ENCODE data around the gene UVSSA.

The UVSSA gene

DNA sequence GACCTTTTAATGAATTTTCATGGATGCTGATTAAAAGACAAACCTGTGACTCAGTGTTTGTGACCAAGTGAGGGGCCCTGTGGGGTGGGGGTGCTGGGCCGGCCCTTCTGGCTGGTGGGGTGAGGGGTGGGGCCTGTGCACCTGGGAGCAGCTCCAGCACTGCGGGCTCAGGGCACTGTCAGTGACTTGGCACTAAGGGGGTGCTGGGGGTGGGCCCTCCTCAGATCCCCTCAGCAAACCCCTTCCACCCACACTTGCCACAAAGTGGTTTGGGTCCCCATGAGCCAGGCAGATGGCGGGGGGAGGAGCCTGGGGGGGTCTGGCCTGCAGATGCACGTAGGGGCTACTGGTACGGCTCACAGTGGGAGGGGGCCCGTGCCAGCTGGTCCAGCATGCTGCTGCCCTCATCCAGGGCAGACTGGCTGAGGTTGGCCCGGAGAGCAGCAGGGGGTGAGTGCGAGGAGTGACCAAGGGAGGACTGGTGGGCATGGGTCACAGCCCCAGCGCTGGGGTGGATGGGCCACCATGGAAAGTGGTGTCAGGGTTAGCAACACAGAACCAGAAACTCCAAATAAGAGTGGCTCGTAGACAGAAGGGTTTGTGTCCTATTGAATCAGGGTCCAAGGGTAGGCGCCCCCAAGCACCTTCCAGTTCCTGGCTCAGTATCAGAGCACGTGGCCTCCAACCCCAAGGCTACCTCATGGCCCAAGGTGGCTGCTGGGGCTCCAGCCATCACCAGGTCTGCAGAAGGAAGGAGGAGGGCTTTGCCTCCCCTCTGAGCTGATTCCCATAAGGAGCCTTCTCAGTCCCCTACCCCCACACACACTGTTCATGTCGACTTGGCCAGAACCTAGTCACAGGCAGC is 49.2 kb downstream of the UVSSA start:
- DNase-seq (ENCODE audit: low read depth in 2 of 2), result no peak

DNA sequence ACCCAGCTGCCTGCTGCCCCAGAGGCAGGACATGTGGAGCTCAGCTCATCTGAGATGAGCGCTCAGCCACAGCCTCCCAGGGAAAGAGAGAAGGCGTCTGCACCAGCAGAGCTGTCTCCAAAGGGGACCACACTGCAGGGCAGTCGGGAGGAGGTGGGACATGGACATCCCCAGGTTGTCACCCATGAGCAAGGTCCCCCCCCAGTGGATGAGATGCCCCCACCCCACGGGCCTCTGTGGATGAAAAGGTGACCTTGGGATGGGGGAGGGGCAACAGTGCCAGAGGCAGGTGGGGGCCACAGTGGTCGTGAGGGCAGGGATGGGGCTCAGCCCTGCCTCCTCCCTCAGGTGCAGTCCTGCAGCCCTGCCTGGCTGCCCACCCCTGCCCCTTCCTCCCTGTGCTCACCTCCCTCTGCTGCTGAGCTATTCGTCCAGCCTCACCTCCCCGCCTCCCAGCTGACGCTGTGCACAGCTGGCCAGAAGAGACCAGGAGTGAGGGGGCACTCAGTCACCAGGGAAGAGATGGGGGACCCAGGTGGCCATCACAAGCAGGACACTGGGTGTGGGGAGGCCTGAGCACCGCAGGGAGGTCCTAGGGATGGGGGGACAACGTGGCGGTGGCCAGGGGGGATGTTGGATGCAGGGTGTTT is 49.9 kb downstream of the UVSSA start:
- no peak for DNase-seq (ENCODE audit: low read depth in 2 of 2)

DNA sequence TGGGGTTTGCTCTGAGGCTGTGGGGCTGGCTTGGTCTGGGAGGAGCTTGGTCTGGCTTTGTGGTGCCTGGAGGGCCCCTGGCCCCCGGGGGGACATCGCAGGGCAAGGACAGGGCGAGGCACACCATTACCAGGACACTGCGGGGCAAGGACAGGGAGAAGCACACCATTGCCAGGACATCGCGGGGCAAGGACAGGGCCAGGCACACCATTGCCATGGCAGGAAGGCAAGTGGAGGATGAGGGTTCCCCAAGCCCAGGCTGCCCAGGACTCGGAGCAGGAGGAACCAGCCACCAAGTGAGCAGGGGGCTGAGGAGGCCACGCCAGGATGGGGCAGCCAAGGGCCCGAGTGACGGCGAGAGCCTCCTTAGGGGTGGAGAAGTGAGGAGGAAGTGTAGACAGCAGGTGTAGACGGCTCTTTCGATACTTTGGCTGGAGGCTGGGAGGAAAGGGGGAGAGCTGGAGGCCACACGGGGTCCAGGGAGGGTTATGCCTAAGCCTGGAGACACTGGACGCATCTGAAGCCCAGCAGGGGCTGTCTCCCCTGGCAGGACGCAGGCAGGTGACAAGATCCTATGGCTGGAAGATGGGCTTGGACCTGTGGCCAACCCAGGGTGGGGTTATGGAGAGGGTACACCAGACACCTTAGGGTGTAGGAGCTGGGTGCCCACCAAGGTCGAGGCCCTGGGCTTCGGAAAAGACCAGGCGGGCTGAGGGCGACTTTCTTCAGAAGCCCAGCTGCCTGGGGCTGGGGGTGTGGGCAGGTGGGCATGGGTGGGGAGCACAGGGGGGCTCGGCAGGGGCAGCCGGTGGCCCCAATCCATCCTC is 51.9 kb downstream of the UVSSA start:
- no peak for DNase-seq (ENCODE audit: low read depth in 2 of 2)

DNA sequence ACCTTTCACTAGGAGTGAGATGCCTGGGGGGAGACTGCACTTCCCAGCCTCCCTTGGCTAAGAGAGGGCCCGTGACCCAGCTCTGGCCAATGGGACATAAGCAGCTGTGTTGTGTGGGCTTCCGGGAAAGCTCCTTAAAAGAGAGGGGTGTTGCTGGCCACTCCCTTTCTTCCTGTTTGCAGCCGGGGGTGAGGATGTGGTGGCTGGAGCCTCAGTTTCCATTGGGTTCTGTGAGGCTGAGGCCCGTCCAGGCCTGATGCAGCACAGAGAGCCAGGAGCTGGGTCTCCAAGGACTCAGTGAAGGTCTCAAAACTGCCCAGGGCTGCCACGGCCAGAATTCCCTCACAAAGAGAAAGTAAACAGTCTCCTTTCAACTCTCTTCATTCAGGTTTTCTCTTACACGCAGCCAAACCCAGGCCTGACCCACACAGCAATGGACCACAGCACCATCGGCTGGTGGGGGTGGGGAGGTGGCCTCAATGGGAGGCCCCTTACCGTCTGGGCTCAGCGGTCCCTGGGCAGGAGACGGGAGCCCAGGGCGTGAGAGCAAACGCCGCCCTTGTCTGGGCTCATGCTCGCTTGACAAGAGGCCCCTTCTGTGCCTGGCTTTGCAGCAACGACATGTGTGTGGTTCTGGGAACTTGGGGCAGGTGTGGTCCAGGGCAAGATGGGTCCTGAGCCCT is 52.6 kb downstream of the UVSSA start:
- DNase-seq (ENCODE audit: low read depth in 2 of 2), result no peak

DNA sequence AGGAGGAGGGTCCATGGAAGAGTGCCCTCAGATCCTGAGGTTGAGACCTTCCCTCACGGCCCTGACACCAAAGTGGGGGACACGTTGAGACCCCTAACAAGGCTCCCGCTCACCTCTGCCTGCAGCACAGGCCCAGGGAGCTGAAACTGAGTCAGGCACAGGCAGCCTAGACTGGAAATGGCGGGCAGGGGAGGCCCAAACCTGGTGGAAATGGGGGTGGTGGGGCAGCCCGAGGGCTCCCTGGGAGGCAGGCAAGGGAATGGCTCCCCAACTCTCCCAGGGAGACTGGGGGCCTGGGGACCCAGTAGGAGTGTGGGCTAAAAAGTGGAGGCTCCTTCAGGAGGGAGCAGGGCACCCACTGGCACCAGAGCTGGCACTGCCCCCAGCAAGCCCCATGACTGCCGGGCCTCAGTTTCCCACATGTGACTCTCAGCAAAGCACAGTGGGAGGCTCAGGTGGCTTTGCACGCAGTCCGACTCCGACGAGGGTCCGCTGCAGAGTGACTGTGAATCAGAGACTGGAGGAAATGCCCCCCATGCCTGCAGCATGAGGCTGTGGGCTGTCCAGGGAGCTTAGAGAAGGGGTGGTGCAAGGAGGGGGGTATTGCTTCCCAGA is 53.3 kb downstream of the UVSSA start:
- no peak for DNase-seq (ENCODE audit: low read depth in 2 of 2)

DNA sequence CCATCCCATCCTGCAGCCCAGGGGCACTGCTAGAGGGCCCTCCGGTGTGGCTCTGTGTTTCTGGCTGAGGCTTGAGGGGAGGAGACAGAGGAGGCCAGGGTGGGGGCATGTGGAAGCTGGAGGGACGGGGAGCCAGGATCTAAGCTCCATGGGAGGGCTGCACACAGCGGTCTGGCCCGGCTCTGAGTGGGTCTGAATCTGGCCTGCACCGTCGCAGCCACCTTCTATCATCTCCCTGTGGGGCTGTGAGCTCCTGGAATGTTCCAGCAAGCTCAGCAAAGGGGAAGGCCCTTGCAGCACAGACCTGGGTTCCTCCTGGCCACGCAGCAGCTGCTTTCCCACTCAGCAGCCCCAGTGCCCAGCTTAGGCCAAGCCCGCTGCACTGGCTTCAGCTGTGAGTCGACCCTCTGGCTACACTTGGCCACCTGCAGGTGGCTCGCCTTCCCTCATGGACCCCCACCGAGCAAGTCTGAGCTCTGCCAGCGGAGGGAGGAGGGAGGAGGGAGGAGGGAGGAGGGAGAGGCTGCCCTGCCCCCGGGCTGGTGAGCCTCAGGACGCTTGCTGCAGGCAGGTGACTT is 53.9 kb downstream of the UVSSA start:
- no peak for DNase-seq (ENCODE audit: low read depth in 2 of 2)

DNA sequence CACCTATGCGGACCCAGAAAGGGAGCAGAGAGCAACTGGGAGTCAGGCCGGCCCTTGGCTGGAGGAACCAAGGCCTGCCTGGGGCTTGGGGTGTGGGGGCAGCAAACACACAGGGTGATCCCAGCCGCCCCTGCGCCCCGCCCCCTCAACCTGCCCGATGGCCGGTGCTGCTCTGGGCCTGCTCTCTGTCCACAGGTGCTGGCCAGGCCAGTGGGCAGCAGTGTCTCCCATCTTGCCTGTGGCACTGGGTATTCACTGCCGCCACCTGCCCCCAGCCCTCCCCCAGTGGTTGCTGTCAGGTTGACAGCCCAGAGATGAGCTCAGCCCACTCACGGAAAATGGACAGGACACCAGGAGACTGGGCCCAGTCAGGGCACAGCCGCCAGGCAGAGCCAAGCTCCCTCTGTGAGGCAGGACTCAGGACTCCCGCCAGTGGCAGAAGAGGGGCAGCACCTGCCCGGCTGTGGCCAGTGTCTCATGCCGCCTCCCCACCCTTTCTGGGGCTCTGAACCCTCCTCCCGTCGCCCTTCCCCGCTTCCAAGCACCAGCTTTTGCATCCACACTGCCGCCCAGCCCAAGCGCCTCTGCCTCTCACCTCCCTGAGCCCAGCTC is 54.5 kb downstream of the UVSSA start:
- DNase-seq (ENCODE audit: low read depth in 2 of 2), result no peak

DNA sequence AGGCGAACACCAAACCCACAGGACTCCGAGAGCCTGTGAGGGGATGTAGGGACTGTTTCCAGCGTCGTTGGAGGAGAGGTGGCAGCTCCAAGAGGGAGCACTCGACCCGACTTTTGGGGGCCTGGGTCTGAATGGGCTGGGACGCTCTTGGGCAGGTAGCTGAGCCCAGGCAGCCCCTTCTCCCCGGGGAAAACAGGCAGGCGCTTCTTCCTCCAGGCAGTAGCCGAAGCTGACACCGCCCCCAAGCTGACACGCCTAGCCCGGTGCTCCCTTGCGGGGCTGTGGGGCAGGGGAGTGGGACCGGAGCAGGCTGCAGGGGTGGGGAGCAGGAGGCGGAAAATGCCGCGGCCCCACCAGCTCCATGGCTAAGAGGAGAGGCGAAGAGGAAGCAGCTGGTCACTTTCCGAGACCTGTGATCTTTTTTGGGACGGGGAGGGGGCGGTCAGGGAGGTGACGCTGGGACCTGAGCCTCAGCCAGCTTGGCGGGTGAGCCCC is 55.1 kb downstream of the UVSSA start:
- DNase-seq (ENCODE audit: low read depth in 2 of 2), result no peak

DNA sequence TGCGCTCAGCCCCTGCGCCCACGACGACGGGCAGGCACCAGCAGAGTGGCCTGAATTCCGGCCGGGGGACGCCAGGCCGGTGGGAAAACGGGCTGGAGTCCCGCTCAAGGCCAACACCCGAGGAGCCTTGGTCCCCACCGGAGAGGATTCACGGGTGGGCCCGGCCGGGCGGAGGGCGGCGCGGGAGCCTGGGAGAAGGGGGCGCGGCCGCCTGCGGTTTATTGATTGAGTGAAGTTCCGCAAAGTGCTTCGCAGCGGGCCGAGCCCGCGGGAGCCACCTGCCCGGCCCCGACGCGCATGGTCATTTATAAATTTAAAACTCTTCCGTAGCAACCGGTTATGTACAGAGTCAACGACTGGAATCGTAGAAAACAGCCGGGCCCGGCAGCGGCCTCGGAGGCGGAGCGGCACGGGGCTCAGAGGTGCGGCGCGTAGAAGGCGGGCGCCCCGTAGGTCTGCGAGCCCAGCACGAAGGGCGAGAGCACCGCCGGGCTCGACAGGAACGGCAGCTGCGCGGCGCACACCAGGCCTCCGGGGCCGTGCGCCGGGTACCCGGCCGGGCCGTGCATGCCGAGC is 55.6 kb downstream of the UVSSA start:
- no peak for DNase-seq (ENCODE audit: low read depth in 2 of 2)

DNA sequence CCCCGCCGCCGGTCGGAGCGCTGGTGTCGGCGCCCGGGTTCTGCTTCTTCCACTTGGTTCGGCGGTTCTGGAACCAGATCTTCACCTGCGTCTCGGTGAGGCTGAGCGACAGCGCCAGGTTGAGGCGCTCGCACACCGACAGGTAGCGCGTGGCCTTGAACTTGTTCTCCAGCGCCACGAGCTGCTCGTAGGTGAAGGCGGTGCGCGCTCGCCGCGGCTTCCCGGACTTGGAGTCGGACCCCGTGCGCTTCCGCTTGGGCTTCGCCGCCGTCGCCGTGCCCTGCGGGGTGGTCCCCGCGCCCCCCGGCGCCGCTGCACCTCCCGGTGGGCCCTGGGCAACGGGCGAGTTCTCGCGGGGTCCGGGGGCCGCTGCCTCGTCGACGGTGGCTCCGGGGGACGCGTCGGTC is 56.2 kb downstream of the UVSSA start:
- no peak for DNase-seq (ENCODE audit: low read depth in 2 of 2)

DNA sequence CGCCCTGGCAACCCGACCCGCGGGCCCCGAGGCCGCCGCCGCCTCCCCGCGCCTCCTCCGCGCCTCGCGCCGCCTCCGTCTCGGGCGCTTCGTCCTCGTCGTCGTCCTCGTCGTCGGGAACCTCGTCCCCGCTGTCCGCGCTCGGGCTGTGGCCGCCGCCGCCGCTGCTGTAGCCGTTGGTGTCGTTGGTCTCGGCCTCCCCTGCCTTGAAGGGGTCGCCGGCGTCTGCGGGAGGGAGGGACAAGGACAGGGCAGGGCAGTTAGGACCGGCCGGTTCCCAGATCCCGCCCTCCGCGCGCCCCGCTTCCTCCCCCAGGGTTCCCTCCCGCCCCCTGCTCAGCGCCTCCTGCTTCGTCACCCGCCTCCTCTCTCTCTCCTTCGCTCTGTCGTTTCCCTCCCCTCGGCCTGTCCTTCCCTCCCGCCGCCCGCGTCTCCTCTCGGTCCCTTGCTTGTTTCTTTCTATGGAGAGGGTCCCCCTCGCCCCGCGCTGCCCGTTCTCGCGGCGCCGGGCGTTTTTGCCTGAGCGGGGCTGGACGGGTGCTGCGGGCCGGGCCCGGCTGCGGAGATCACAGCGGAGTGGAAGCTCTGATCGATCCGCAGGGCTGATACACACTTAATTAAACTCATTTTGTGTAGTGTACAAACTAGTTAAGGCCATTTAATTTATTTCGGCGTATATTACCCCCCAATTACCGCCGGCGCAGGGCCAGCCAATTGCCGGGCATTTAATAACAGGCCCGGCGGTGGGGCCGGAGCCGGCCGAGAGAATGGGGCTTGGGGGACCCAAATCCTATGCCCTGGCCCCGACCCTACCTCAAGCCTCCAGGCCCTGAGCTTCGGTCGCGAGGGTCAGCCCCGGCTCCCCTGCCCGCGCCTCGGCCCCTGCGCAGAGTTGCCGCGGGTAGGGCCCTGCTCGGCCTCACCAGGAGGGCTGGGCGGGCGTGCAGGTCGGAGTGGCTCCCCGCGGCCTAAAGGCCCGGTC is 56.9 kb downstream of the UVSSA start:
- DNase-seq (ENCODE audit: low read depth in 2 of 2), result no peak

DNA sequence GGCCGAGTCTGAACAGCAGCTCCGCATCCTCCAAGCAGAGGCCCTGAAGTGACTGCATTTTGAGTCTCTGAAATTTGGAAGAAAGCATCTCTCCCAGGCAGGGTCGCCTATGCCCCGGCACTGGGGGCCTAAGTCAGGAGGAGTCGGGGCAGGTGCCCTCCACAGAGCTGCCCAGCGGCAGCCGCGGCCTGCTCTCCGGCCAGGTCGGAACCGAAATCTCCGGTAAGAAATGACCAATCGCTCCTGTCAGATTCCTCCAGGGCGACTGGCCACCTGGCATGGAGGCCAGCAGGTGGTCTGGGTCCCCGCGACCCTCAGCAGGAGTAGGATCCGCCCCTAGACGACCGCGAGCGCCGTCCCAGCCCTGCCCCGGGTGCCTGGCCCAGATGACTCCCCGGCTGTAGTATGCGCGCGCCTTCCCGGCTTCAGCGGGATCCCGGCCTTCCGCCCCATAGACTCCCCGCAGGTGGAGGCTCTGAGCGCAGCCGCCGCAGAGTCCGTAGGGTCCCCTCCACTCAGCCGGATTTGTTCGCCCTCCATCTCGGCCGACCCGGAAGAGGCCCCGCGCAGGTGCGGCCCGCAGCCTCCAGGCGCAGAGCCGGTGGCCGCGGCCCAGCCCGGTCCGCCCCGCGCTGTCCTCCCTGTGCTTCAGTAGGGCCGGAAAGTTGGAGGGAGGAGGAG is 57.7 kb downstream of the UVSSA start:
- DNase-seq (ENCODE audit: low read depth in 2 of 2), result no peak

DNA sequence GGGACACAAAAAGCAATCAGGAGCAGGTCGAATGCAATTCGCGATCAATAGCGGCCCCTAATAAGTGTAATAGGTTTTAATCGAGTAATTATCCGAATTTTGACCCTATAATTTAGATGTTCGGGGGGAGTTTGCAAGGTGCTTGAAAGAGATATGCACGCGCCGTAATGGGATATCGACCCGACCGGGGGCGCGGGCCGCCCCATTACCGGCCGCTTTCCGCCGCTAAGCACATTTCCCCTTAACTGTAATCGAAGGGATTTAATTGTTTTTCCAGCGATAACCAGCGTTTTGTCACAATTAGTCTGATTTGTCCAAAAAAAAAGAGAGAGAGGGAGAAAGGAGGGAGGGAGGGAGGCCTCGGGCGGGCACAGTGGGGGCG is 58.2 kb downstream of the UVSSA start:
- no peak for DNase-seq (ENCODE audit: low read depth in 2 of 2)

DNA sequence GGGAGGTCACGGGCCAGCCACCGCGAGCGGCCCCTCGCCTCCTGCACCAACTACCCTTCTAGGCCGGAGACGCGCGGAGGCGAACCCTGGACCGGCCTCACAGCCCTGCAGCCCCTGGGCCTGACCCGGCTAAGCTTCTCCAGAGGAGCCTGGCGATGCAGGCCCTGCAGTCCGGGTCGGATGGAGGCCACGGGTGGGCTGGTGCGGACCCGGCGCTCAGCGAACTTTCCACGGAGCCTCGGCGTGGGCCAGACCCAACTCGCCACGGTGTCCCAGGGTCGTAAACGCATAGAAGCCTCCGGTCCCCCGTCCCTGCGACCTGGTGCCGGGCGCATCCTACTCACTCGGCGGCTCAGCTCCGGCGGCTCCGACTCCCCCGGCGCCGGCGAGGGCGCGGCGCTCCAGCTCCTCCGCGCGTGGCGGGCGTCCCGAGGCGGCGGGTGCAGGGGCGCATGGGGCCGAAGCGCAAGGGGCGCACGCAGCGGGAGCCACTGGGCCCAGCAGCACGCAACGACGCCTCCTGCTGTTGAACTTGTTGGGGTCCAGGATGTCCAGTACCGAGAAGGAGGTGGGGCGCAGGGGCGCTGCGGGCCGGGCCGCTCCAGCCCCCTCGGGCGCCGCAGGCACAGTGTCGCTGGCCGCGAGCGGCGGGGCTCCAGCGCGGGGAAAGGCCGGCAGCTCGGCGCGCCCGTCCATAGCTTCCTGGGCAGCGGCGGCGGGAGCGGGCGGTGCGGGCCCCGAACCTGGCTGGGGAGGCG is 58.8 kb downstream of the UVSSA start:
- no peak for DNase-seq (ENCODE audit: low read depth in 2 of 2)

DNA sequence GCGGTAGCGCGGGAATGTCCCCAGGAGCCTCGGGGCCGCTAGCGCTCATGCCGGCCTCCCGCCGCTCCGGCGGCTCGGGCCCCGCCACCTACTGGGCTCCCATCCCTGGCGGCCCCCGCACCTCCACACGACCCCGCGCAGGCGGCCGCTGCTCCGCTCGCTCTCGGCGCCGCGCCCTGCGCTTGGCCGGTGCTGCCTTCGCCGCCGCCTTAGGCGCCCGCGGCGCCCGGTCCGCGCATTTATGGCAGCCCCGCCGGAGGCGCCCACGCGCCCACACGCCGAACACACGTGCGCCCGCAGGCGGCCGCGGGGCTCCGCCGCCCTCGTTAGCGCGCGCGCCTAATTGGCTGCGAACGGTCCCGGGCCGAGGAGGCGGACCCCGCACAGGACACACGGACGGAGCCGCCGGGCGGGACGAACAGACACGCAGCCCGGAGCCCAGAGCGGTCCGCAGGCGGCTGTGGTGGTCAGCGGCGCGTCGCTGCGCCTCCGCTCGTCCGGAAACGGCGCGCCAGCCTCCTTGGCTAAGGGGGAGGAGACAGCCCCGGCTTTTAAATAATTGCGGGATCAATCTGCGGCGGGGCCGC is 59.5 kb downstream of the UVSSA start, which contains the start of gene NKX1-1:
NKX1-1 (minus strand) TSS at position 49 of the 587 bp plus-strand sequence; CDS start at position 49, 0 bp downstream.
- DNase-seq (ENCODE audit: low read depth in 2 of 2), result no peak

DNA sequence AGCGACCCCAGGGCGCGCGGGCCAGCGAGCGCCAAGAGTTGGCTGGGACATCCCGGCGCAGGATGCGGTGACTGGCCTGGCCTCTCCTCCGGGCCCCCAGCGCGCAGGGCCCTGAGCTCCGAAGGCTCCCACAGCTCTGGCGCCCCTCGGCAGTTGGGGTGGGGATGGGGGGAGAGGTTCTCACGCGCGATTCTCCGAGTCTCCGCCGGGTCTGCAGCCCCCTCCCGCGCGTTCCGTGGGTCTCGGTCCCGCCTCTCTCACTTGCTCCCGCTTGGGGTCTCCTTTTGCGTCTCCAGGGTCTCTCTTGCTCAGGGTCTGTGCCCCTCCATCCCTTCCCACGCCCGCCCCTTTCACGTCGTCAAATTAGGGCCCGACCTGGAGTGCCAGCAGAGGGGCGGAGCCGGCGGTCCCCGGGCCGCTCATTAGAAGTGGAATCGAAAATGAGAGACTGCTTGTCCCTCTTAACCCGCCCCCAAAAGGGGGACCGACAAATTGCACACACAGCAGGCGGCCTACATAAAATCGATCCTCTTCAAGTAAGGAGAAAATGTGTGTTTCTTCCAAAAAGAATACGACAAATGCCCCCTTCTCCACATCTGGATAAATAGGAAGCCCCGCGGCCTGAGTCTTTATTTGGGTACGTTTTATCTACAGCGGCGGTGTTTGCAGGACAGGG is 60.1 kb downstream of the UVSSA start:
- no peak for DNase-seq (ENCODE audit: low read depth in 2 of 2)
